ENCODE results near the gene KLHL6.

- TF ChIP-seq CTCF (IDR thresholded peaks at IDR 0.05; ENCODE audit: insufficient read depth, low read length) (no peak), POLR2AphosphoS5 (IDR thresholded peaks at IDR 0.05; ENCODE audit: low read depth) (no peak), REST (IDR thresholded peaks at IDR 0.05; ENCODE audit: insufficient replicate concordance, low read depth) (no peak), GABPA (IDR thresholded peaks at IDR 0.05; ENCODE audit: low read depth) (no peak), SPI1 (IDR thresholded peaks at IDR 0.05; ENCODE audit: borderline replicate concordance, low read depth) (no peak)
These were observed 65.9 kb downstream of the KLHL6 start for GRCh38 chr3:183489455-183490210.
